HL-60 (cell line): ENCODE data around the gene GPR39.

Source experiments
- DNase-seq, 2 experiments: peaks; one replicate each; pipeline ENCODE4 v3.0.0-alpha.2; 2010 to 2020; ENCODE audit warnings: low read depth in 1 of 2, low spot score in 1 of 2
- H3K27ac ChIP-seq: fragments of 250-450 bp; sonication (Bioruptor Pico); replicated peaks from 2 replicates; pipeline ENCODE4 v1.5.1; 2020; ENCODE audit warnings: mild to moderate bottlenecking, moderate library complexity
- H3K27me3 ChIP-seq: fragments of 250-450 bp; sonication (Bioruptor Pico); 2 replicates; pipeline ENCODE4 v1.5.1; 2021; ENCODE audit warnings: mild to moderate bottlenecking, moderate library complexity; ENCODE audit not compliant: insufficient read depth, poor library complexity, severe bottlenecking
- H3K4me3 ChIP-seq: replicated peaks from 2 replicates; pipeline ENCODE4 v1.5.1; 2011; ENCODE audit warnings: mild to moderate bottlenecking, control low read depth, low read length; ENCODE audit not compliant: insufficient read depth
- CTCF ChIP-seq: IDR thresholded peaks from one replicate; pipeline ENCODE4 v1.5.1; 2011; ENCODE audit warnings: low read length, control low read depth, inconsistent platforms; ENCODE audit not compliant: insufficient read depth
- GABPA ChIP-seq: IDR thresholded peaks from 2 replicates; pipeline ENCODE4 v1.6.1; 2012; ENCODE audit warnings: low read depth
- POLR2AphosphoS5 ChIP-seq: IDR thresholded peaks from 2 replicates; pipeline ENCODE4 v1.6.1; 2012; ENCODE audit warnings: low read depth
- REST ChIP-seq: IDR thresholded peaks from 2 replicates; pipeline ENCODE4 v1.6.1; 2012; ENCODE audit warnings: low read depth; ENCODE audit not compliant: insufficient replicate concordance
- SPI1 ChIP-seq: IDR thresholded peaks from 2 replicates; pipeline ENCODE4 v1.6.1; 2012; ENCODE audit warnings: low read depth, mild to moderate bottlenecking, borderline replicate concordance

Gene GPR39

DNA sequence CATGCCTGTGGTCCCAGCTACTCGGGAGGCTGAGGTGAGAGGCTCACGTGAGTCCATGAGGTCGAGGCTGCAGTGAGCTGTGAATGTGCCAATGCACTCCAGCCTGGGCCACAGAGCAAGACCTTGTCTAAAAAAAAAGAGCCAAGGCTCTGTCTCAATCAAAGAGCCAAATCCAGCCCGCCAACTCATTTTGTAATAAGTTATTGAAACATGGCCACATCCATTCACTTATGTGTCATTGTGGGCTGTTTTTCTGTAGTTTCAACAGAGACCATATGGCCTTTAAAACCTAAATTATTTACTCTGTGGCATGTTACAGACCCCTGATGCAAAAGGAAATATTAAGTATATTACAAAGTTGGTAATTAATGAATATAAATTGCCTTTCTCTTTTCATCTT, 60.8 kb downstream of the GPR39 start:
- H3K27ac ChIP-seq = no peak overlapping the region
- no peaks in the 10 kb centered on the region for H3K27me3 ChIP-seq
- H3K4me3 ChIP-seq = no peak overlapping the region
- no peak for DNase-seq
- TF ChIP-seq SPI1 = no peak
- no peak for TF ChIP-seq CTCF
- TF ChIP-seq GABPA = no peak
- TF ChIP-seq REST = no peak
- no peak for TF ChIP-seq POLR2AphosphoS5

DNA sequence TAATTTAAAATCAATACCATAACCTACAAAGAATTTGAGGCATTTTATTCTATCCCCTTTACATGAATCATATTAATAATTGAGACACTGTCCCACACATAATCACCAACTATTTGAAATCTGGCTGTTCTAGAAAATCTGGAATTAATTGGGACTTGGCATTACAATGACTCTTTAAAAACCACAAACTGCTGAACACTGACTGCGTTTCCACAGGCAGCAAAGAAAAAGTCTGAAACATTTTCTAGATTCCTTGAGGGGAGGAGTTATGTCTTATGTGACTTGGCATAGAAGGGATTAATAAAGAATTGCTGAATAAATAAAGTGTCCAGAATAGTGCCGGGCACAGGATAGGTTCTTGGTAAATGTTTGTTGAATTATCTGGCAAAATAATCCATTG, 61.4 kb downstream of the GPR39 start:
- Histone ChIP-seq H3K4me3 (no peak overlapping the region), H3K27ac (no peak overlapping the region), H3K27me3 (no peaks in the 10 kb centered on the region)
- no peak for DNase-seq
- no peak for TF ChIP-seq CTCF
- no peak for TF ChIP-seq POLR2AphosphoS5
- TF ChIP-seq SPI1 = no peak
- no peak for TF ChIP-seq REST
- TF ChIP-seq GABPA = no peak

- no peaks in the 10 kb centered on the region for H3K27me3 ChIP-seq
- no peak overlapping the region for H3K4me3 ChIP-seq
- no peak for TF ChIP-seq POLR2AphosphoS5
- no peak for TF ChIP-seq CTCF
- no peak for TF ChIP-seq REST
- TF ChIP-seq GABPA = no peak
- TF ChIP-seq SPI1 = no peak
- no peak overlapping the region for H3K27ac ChIP-seq
- no peak for DNase-seq
These were observed 62.0 kb downstream of the GPR39 start for GRCh38 chr2:132478461-132479105.
